Activated CD4-positive, CD25-positive, alpha-beta regulatory T cell treated with anti-CD3 and anti-CD28 coated beads, Interleukin-2, amount 50 U/mL, for 16 hours (primary cell): ENCODE data around the gene HSF2BP.
"Not testable (repeated sequence)": the region's sequence is repeated elsewhere in the genome, so short reads cannot be mapped to it uniquely, and the experiment has no call there.

Experiments used
- DNase-seq: peaks from one replicate; pipeline ENCODE4 v3.0.0-alpha.2; 2020; ENCODE audit warnings: low read depth, low spot score

The HSF2BP gene

GRCh38 chr21:43687566-43688399, 28.5 kb upstream of the HSF2BP start:
- DNase-seq = no peak

DNA sequence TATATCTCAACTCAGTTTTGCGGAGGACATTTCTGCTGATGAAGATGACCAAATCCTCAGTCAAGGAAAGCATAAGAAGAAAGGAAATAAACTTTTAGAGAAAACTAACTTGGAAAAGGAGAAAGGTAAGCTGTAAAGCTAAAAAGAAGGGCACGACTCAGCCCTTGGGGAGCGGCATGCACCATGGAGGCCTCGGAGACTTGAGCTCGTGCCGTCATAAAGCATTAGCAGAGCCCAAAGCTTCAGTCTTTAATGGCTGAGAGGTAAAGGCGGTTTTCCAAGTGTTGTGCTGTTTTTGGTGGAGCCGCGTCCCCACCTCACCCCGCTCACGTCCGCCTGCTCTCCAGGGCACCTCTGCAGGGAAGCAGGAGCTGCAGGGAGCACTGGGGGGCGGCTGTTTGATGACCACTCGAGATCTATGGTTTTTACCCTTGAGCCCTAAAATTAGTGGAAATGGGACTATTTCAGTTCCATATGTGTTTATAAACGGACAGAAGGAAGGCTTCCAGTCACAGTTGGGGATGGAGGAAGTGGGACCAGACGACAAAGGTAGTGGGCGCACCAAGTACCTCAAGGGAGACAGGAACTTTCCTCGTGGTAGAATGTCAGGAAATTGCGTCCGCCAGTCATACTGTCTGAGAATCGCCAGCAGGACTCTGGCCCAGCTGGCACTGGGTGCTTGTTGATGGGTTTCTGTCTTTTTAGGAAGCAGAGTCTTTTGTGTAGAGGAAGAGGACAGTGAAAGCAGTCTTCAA, 27.7 kb upstream of the HSF2BP start:
- DNase-seq = no peak

DNA sequence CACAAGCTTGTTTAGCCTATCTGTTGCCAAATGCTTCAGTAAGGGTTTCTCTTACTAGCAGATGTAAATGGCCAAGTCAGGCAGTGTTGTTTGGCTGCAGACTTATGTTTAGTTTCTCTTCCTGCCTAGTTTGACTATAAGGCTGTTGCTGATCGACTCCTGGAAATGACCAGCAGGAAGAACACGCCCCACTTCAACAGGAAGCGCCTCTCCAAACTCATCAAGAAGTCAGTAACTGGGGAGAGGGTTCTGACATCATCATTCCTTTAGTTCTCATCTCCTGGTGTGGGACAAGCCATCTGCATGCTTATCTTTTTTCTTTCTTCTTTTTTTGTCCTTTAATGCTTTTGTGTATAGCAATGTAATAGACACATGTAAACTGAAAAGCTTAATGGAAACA, 25.1 kb upstream of the HSF2BP start:
- DNase-seq = no peak

GRCh38 chr21:43681650-43682049, 22.4 kb upstream of the HSF2BP start:
- no peak for DNase-seq

DNA sequence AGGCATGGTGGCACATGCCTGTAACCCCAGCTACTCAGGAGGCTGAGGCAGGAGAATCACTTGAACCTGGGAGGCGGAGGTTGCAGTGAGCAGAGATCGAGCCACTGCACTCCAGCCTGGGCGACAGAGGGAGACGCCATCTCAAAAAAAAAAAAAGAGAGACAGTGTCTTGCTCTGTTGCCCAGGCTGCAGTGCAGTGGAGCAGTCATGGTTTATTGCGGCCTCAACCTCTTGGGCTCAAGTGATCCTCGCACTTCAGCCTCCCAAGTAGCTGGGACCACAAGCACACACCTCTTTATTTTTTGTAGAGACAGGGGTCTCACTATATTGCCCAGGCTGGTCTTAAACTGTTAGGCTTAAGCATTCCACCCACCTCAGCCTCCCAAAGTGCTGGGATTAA, 21.1 kb upstream of the HSF2BP start:
- not testable (repeated sequence) for DNase-seq

DNA sequence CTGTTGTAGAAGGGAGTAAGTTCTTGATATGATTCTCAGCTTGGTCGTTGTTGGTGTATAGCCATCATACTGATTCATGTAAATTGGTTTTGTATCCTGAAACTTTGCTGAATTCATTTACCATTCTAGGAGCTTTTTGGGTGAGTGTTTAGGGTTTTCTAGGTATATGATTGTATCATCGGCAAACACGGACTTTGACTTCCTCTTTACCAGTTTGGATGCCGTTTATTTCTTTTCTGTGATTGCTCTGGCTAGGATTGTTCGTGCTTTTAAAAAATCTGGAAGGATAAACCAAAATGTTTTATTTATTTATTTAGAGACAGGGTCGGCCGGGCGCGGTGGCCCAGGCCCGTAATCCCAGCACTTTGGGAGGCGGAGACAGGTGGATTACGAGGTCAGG, 20.7 kb upstream of the HSF2BP start:
- DNase-seq = no peak

DNA sequence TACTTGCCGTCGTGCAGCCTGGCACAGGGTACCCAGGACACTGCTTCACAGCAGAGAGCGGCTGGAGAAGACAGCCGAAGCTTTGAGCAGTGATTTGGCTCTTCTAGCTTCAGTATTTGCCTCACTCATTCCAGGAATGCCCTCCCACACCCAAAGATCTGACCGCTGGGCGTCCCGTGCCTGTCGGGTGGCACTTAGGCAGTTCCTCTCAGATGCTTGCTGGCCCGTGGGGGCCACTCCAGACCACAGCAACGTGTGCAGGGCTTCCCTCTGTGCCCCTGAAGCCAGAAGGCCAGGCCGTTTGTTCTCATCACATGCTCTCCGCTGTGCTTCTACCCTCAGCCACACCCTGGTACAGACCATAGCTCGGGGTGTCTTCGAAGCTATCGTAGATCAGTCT, 17.1 kb upstream of the HSF2BP start:
- DNase-seq = no peak

GRCh38 chr21:43675871-43676270, 16.6 kb upstream of the HSF2BP start:
- DNase-seq = no peak

DNA sequence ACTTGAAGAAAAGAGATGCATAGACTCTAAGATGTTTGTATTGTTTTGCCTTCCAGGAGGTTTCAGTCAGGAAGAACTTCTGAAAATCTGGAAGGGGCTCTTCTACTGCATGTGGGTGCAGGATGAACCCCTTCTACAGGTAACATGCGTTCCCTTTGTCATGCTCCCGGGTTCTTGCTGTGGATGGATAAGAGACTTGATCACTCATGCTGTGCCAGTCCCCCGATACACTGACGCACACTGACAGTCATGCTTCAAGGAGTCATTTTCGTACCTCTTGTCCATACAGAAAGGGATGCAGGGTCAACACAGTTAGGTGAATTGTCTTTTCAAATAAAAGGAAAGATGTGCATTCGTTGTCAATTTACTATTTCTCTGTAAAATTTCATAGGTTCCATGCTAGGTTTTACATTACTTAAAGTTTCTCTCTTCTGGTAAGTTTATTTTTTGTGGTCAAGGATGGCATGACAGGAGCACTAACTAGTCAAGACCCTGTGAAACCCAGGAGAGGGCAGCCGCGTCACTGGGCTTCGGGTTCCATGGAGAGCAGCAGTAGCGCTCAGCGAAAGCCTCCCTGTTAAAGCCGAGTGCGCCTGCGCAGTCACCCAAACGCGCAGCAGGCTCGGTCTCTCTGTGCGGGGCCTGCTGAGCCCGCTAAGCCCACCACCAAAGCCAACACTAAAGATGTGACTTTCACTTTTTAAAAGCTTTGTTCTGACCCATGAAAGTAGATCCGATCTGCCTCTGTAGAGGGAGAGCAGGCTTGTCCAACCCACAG, 10.7 kb upstream of the HSF2BP start:
- DNase-seq = no peak

- DNase-seq = no peak
Observed at GRCh38 chr21:43667191-43667904, 8.1 kb upstream of the HSF2BP start.

GRCh38 chr21:43665879-43666278, 6.6 kb upstream of the HSF2BP start:
- DNase-seq = no peak

- no peak for DNase-seq
Observed at GRCh38 chr21:43664358-43664757, 5.1 kb upstream of the HSF2BP start.

- no peak for DNase-seq
Observed at GRCh38 chr21:43663033-43663432, 3.7 kb upstream of the HSF2BP start.

DNA sequence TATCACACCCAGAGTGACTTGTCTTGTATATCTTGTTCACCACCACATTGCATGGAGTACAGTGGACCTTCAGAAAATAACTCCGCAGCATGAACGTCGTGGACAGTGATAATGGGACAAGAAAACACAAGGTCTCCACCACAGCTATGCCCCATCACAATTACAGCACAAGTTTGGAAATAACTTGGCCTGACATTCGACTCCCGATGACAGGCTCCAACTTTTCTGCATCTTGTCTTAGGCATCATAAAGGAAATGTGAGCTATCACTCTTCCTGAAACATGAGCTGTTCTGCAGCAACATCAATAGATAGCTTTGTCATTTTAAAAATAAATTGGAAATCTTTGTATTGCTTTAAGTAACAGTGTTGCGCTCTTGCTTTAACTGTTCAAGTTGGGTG, 3.0 kb upstream of the HSF2BP start:
- DNase-seq = no peak

DNA sequence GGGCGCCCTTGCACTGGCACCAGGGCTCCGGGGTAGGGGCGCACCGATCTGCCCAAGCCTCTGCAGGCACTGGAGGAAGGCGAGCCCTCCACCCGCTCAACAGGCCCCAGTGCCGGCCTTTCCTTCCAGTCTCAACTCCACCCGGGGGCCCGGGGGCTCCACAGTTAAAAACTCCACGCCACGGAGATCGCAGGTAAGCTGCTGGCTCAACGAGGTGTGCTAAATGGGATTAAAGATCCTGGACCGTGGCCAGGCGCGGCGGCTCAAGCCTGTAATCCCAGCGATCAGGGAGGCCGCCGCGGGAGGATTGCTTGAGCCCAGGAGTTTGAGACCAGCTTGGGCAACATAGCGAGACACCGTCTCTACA, 536 bp downstream of the HSF2BP start:
- no peak for DNase-seq

DNA sequence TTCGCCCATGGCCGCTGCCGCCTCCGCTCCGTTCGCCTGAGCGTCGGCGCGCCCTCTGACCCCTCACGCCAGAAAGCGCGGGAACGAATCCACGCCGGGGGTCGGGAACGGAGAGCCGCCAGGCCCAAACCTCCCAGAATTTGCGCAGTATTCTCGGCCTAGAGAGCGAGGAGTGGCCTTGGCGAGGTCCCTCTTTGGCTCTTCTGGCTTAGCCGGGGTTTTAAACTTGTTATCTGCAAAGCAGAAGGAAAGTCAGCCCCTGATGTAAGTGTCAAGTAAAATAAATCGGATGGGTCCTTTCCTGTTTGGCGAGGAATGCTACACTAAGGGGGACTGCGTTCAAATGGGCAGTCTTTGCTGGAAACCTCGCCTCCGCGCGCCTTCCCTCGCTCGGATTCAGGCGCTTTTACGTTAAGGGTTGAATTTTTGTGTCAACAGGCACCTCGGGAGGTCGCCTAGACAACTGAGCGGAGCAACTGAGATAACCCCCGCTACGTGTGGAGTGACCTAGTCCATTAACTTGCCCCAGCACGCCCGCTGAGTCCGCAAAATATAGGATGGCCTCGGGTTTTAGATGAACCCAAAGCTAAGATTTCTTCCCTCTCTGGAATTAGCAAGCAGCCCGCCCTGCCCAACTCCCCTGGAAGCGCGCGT, 1.1 kb downstream of the HSF2BP start:
- no peak for DNase-seq

DNA sequence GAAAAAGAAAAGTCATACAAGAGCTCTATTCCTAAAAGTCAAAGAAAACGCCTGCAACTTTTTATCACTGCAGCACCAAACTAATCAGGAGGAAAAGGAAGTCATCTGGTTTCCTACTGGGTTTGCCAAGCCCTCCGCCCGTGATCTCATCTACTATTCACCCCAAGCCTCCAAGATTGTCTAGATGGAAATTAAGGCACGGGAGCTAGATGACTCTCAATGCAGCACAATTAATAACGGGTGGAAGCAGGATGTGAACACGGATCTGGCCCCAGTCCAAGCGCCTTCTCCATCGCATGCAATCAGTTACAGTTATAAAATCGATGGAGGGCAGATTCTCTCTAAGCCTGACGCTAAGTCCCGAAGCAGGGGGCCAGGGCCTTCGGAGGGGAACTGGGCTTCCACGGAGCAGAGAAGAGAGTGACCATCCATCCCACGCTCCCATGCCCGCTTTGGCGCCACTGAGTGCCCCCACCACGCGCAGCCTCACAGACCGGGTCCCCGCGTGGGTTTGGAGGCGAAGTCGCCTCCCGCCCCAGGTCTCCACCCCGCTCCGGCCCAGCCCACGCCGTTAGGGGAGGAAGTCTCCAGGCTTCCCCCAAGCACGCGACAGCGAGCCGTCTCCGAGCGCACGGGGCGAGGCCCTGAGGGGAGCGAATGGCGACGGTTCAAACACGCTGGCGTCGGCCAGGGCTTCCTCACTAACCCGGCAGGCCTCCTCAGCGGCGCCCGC, 1.8 kb downstream of the HSF2BP start:
- DNase-seq = no peak

GRCh38 chr21:43654806-43655489, 4.3 kb downstream of the HSF2BP start:
- no peak for DNase-seq

DNA sequence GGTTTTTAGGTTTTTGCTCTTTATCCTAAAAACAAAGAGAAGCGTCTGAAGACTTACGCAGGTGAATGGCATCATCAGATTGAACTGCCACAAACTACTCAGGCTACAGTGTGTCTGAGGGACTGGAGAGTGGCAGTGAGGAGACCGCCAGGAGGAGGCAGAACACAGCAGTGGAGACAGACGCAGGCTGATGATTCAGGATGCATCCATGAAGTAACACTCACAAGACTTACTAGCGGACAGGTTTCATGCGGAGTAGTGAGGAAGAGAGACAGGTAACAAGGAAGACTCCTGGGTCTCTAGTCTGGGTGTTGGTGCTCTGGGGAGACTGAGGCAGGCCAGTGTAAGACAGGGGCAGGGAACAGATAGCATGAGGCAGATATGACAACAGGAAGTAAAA, 5.7 kb downstream of the HSF2BP start:
- DNase-seq = no peak

GRCh38 chr21:43652616-43653015, 6.7 kb downstream of the HSF2BP start:
- no peak for DNase-seq
